SK-N-SH treated with all-trans-retinoic acid at 6 μM for 48 hours (cell line): ENCODE data around the gene SGMS2.

ENCODE experiments used
- ATAC-seq: fragments of 200-7000 bp; cut with Tn5 transposase; 3 replicates; pipeline ENCODE4 v1.9.1; 2020; ENCODE audit warnings: mild to moderate bottlenecking, moderate library complexity
- ARNTL ChIP-seq: fragments of 450-650 bp; formaldehyde crosslinking; IDR thresholded peaks from 2 replicates; pipeline ENCODE4 v1.5.0; 2020; ENCODE audit warnings: low read depth, mild to moderate bottlenecking, moderate library complexity, borderline replicate concordance
- BACH2 ChIP-seq: fragments of 250-450 bp; sonication (Bioruptor Pico); IDR thresholded peaks from 2 replicates; pipeline ENCODE4 v1.9.0; 2021; ENCODE audit warnings: mild to moderate bottlenecking, borderline replicate concordance
- CSDC2 ChIP-seq: fragments of 250-450 bp; sonication (Bioruptor Pico); IDR thresholded peaks from 2 replicates; pipeline ENCODE4 v1.5.0; 2020; ENCODE audit warnings: mild to moderate bottlenecking, moderate library complexity
- ESRRG ChIP-seq: fragments of 250-450 bp; sonication (Bioruptor Pico); IDR thresholded peaks from 2 replicates; pipeline ENCODE4 v1.6.1; 2021; ENCODE audit warnings: mild to moderate bottlenecking
- GLIS3 ChIP-seq: fragments of 250-450 bp; sonication (Bioruptor Pico); IDR thresholded peaks from 2 replicates; pipeline ENCODE4 v1.5.0; 2020; ENCODE audit warnings: mild to moderate bottlenecking, moderate library complexity
- ISL1 ChIP-seq: fragments of 250-450 bp; sonication (Bioruptor Pico); IDR thresholded peaks from 2 replicates; pipeline ENCODE4 v2.1.2; 2022; ENCODE audit warnings: mild to moderate bottlenecking, moderate library complexity
- PPARA ChIP-seq: fragments of 250-450 bp; sonication (Bioruptor Pico); IDR thresholded peaks from 2 replicates; pipeline ENCODE4 v1.5.0; 2020; ENCODE audit warnings: mild to moderate bottlenecking, borderline replicate concordance
- RARB ChIP-seq: fragments of 250-450 bp; sonication (Bioruptor Pico); IDR thresholded peaks from 2 replicates; pipeline ENCODE4 v1.8.0; 2021; ENCODE audit warnings: mild to moderate bottlenecking, moderate library complexity
- TCF4 ChIP-seq: fragments of 250-450 bp; sonication (Bioruptor Pico); IDR thresholded peaks from 2 replicates; pipeline ENCODE4 v1.8.0; 2021; ENCODE audit warnings: mild to moderate bottlenecking, moderate library complexity, borderline replicate concordance
- TOX ChIP-seq: fragments of 250-450 bp; sonication (Bioruptor Pico); IDR thresholded peaks from 2 replicates; pipeline ENCODE4 v1.8.0; 2021; ENCODE audit warnings: mild to moderate bottlenecking, moderate library complexity, borderline replicate concordance
- ZC3H10 ChIP-seq: fragments of 250-450 bp; sonication (Bioruptor Pico); IDR thresholded peaks from 2 replicates; pipeline ENCODE4 v1.5.1; 2021; ENCODE audit warnings: mild to moderate bottlenecking, moderate library complexity
- ZFP3 ChIP-seq: fragments of 250-450 bp; sonication (Bioruptor Pico); IDR thresholded peaks from 2 replicates; pipeline ENCODE4 v1.5.0; 2020; ENCODE audit warnings: mild to moderate bottlenecking, moderate library complexity
- ZFP30 ChIP-seq: fragments of 450-650 bp; formaldehyde crosslinking; IDR thresholded peaks from 2 replicates; pipeline ENCODE4 v1.5.0; 2022; ENCODE audit warnings: mild to moderate bottlenecking, moderate library complexity
- ZNF565 ChIP-seq: fragments of 450-650 bp; formaldehyde crosslinking; conservative IDR thresholded peaks from 2 replicates; pipeline ENCODE4 v1.5.0; 2020; ENCODE audit warnings: low read depth, mild to moderate bottlenecking, moderate library complexity
- ZNF70 ChIP-seq: fragments of 450-650 bp; formaldehyde crosslinking; IDR thresholded peaks from 2 replicates; pipeline ENCODE4 v1.5.0; 2020; ENCODE audit warnings: mild to moderate bottlenecking, moderate library complexity
- ZNF8 ChIP-seq: fragments of 450-650 bp; formaldehyde crosslinking; IDR thresholded peaks from 2 replicates; pipeline ENCODE4 v1.5.0; 2020; ENCODE audit warnings: mild to moderate bottlenecking, moderate library complexity
- TF ChIP-seq, protein P1 (sequence below): fragments of 250-450 bp; sonication (Bioruptor Pico); IDR thresholded peaks from 2 replicates; pipeline ENCODE4 v1.5.0; 2020; ENCODE audit warnings: mild to moderate bottlenecking, moderate library complexity
- TF ChIP-seq, protein P2 (sequence below): fragments of 250-450 bp; sonication (Bioruptor Pico); IDR thresholded peaks from 2 replicates; pipeline ENCODE4 v1.8.0; 2021; ENCODE audit warnings: low read depth, mild to moderate bottlenecking, moderate library complexity, borderline replicate concordance
- TF ChIP-seq, protein P3 (sequence below): fragments of 250-450 bp; sonication (Bioruptor Pico); IDR thresholded peaks from 2 replicates; pipeline ENCODE4 v1.5.1; 2020; ENCODE audit warnings: low read depth, mild to moderate bottlenecking, moderate library complexity
- TF ChIP-seq, protein P4 (sequence below): fragments of 250-450 bp; sonication (Bioruptor Pico); IDR thresholded peaks from 2 replicates; pipeline ENCODE4 v1.8.0; 2020; ENCODE audit warnings: mild to moderate bottlenecking, moderate library complexity, borderline replicate concordance
- TF ChIP-seq, protein P5 (sequence below): fragments of 250-450 bp; sonication (Bioruptor Pico); IDR thresholded peaks from 2 replicates; pipeline ENCODE4 v1.5.1; 2021; ENCODE audit warnings: mild to moderate bottlenecking, moderate library complexity

Gene SGMS2

DNA sequence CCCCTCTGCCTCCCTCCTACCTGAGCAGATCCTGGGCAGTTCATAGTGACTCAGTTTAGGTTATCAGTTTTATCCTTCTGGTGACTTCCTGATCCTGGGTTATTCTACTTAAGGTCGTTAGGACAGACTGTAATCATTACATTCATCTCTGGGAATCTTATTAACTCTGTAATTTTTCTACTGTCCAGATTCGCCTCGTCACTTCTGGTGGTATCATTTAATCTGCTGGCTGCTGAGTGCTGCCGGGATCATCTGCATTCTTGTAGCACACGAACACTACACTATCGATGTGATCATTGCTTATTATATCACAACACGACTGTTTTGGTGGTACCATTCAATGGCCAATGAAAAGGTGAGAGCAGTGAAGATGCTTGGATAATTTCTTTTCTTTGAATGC lies 83.6 kb downstream of the SGMS2 start:
- ATAC-seq: no peak

DNA sequence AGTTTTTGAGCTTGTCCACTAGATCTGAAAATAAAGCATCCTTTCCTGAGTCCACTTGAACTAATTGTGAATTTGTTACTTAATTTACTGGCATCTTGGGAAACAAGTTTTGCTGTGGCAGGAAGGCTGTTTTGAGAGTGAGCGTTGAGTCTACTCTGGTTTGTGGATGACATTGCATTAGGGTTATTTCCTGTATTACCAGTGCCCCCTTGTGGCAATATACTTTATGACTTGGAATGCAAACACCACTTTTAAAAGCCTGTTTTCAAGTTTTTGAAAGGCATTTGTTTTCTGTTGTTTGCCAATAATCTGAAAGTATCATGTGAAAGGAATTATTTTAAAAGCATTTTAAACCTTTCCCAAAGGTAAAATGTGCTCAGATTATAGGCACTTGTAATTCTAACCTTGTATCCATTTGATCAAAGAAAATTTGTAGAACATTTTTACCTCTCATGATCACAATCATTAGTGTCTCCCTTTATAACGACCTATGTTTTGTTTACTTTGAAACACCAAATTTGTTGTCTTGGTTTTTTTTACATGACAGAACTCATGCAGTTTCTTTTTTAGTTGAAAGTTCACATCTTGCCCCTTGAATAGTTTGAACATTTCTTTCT lies 88.7 kb downstream of the SGMS2 start:
- TF ChIP-seq ARNTL (CRISPR knock-in tag): no peak
- TF ChIP-seq RARB: no peak
- ATAC-seq: peak; percentile 88

More for the DNA sequence above, 83.6 kb downstream of the SGMS2 start:
- no peak for TF ChIP-seq CSDC2 (CRISPR knock-in tag)
- no peak for TF ChIP-seq GLIS3 (CRISPR knock-in tag)
- TF ChIP-seq, protein P1, sequence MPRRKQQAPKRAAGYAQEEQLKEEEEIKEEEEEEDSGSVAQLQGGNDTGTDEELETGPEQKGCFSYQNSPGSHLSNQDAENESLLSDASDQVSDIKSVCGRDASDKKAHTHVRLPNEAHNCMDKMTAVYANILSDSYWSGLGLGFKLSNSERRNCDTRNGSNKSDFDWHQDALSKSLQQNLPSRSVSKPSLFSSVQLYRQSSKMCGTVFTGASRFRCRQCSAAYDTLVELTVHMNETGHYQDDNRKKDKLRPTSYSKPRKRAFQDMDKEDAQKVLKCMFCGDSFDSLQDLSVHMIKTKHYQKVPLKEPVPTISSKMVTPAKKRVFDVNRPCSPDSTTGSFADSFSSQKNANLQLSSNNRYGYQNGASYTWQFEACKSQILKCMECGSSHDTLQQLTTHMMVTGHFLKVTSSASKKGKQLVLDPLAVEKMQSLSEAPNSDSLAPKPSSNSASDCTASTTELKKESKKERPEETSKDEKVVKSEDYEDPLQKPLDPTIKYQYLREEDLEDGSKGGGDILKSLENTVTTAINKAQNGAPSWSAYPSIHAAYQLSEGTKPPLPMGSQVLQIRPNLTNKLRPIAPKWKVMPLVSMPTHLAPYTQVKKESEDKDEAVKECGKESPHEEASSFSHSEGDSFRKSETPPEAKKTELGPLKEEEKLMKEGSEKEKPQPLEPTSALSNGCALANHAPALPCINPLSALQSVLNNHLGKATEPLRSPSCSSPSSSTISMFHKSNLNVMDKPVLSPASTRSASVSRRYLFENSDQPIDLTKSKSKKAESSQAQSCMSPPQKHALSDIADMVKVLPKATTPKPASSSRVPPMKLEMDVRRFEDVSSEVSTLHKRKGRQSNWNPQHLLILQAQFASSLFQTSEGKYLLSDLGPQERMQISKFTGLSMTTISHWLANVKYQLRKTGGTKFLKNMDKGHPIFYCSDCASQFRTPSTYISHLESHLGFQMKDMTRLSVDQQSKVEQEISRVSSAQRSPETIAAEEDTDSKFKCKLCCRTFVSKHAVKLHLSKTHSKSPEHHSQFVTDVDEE: no peak
- TF ChIP-seq, protein P2, sequence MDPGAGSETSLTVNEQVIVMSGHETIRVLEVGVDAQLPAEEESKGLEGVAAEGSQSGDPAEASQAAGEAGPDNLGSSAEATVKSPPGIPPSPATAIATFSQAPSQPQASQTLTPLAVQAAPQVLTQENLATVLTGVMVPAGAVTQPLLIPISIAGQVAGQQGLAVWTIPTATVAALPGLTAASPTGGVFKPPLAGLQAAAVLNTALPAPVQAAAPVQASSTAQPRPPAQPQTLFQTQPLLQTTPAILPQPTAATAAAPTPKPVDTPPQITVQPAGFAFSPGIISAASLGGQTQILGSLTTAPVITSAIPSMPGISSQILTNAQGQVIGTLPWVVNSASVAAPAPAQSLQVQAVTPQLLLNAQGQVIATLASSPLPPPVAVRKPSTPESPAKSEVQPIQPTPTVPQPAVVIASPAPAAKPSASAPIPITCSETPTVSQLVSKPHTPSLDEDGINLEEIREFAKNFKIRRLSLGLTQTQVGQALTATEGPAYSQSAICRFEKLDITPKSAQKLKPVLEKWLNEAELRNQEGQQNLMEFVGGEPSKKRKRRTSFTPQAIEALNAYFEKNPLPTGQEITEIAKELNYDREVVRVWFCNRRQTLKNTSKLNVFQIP (CRISPR knock-in tag): no peak
- TF ChIP-seq ZFP30 (CRISPR knock-in tag): no peak
- no peak for TF ChIP-seq ISL1 (CRISPR knock-in tag)
- TF ChIP-seq TOX (CRISPR knock-in tag): no peak
- TF ChIP-seq ZC3H10 (CRISPR knock-in tag): no peak
- TF ChIP-seq ARNTL (CRISPR knock-in tag): no peak
- no peak for TF ChIP-seq RARB
- TF ChIP-seq ZNF565: no peak
- TF ChIP-seq, protein P3, sequence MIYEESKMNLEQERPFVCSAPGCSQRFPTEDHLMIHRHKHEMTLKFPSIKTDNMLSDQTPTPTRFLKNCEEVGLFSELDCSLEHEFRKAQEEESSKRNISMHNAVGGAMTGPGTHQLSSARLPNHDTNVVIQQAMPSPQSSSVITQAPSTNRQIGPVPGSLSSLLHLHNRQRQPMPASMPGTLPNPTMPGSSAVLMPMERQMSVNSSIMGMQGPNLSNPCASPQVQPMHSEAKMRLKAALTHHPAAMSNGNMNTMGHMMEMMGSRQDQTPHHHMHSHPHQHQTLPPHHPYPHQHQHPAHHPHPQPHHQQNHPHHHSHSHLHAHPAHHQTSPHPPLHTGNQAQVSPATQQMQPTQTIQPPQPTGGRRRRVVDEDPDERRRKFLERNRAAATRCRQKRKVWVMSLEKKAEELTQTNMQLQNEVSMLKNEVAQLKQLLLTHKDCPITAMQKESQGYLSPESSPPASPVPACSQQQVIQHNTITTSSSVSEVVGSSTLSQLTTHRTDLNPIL (CRISPR knock-in tag): no peak
- TF ChIP-seq TCF4 (CRISPR knock-in tag): no peak
- TF ChIP-seq BACH2 (CRISPR knock-in tag): no peak
- TF ChIP-seq, protein P4, sequence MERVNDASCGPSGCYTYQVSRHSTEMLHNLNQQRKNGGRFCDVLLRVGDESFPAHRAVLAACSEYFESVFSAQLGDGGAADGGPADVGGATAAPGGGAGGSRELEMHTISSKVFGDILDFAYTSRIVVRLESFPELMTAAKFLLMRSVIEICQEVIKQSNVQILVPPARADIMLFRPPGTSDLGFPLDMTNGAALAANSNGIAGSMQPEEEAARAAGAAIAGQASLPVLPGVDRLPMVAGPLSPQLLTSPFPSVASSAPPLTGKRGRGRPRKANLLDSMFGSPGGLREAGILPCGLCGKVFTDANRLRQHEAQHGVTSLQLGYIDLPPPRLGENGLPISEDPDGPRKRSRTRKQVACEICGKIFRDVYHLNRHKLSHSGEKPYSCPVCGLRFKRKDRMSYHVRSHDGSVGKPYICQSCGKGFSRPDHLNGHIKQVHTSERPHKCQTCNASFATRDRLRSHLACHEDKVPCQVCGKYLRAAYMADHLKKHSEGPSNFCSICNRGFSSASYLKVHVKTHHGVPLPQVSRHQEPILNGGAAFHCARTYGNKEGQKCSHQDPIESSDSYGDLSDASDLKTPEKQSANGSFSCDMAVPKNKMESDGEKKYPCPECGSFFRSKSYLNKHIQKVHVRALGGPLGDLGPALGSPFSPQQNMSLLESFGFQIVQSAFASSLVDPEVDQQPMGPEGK (CRISPR knock-in tag): no peak
- TF ChIP-seq ZFP3 (CRISPR knock-in tag): no peak
- TF ChIP-seq, protein P5, sequence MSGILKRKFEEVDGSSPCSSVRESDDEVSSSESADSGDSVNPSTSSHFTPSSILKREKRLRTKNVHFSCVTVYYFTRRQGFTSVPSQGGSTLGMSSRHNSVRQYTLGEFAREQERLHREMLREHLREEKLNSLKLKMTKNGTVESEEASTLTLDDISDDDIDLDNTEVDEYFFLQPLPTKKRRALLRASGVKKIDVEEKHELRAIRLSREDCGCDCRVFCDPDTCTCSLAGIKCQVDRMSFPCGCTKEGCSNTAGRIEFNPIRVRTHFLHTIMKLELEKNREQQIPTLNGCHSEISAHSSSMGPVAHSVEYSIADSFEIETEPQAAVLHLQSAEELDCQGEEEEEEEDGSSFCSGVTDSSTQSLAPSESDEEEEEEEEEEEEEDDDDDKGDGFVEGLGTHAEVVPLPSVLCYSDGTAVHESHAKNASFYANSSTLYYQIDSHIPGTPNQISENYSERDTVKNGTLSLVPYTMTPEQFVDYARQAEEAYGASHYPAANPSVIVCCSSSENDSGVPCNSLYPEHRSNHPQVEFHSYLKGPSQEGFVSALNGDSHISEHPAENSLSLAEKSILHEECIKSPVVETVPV: no peak
- no peak for TF ChIP-seq ZNF70
- TF ChIP-seq ESRRG: no peak
- TF ChIP-seq, all 23 proteins: peak for 0

DNA sequence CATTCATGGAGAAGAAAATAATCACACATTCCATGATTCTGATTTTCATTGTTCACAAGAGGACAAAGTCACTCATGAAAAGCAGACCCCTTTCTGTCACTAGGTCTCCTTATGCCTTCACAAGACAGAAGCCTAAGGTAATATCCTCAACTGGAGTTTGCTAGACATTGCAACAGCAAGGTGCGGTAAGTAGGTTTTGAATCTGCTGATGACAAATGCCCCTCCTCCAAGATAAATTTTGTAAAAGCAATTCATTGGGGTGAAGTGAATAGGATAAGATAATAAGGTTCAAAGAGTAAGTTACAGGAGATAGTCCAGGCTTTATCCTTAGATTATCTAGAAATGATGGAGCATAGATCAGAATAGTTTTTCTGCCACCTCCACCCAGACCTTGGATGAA lies 90.5 kb downstream of the SGMS2 start:
- TF ChIP-seq ZNF8 (CRISPR knock-in tag): no peak
- no peak for TF ChIP-seq ESRRG

DNA sequence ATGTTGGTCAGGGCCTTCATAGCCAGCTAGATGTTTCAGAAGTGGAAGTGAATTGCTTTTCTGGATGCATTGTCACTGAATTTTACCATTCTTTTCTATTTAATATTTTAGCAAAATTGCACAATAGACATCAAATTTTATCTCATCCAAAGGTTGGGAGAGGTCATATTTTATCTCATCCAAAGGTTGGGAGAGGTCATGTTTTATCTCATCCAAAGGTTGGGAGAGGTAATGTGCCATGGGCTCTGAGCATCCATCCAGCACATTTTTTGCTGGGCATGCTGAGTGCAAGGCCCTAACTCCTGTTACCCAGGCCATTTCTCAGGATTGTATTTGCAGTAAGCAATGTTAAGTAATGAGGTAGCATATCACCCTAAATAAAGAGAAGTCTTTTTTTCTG lies 91.9 kb downstream of the SGMS2 start:
- TF ChIP-seq PPARA: no peak
- TF ChIP-seq RARB: no peak
- ATAC-seq: no peak

More for the DNA sequence above, 90.5 kb downstream of the SGMS2 start:
- no peak for ATAC-seq
